ENCODE measurements around the gene APOA1.

- TF ChIP-seq, protein P1, sequence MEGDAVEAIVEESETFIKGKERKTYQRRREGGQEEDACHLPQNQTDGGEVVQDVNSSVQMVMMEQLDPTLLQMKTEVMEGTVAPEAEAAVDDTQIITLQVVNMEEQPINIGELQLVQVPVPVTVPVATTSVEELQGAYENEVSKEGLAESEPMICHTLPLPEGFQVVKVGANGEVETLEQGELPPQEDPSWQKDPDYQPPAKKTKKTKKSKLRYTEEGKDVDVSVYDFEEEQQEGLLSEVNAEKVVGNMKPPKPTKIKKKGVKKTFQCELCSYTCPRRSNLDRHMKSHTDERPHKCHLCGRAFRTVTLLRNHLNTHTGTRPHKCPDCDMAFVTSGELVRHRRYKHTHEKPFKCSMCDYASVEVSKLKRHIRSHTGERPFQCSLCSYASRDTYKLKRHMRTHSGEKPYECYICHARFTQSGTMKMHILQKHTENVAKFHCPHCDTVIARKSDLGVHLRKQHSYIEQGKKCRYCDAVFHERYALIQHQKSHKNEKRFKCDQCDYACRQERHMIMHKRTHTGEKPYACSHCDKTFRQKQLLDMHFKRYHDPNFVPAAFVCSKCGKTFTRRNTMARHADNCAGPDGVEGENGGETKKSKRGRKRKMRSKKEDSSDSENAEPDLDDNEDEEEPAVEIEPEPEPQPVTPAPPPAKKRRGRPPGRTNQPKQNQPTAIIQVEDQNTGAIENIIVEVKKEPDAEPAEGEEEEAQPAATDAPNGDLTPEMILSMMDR (IDR thresholded peaks at IDR 0.05; ENCODE audit: insufficient read depth, low read length) = no peak
- TF ChIP-seq POLR2AphosphoS5 (IDR thresholded peaks at IDR 0.05; ENCODE audit: low read depth) (no peak), REST (IDR thresholded peaks at IDR 0.05; ENCODE audit: insufficient replicate concordance, low read depth) (no peak)
Measured at GRCh38 chr11:116811194-116811593, 26.2 kb downstream of the APOA1 start.

Measured in HL-60 (cell line).